Measurements from ENCODE around the gene MORF4L2.

DNA sequence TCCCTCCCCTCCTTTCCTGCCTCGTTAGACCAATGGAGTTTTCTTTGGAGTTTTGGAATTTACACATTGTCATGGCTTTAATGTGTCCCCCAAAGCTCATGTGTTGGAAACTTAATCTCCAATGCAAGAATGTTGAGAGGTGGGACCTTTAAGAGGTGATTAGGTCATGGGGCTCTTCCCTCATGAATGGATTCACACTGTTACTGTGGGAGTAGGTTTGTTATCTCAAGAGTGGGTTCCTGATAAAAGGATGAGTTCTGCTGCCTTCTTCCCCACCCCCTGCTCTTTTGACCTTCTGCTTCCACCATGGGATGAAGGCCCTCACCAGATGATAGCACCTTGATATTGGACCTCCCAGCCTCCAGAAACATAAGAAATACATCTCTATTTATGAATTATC, 16.8 kb downstream of the MORF4L2 start:
- no peak for TF ChIP-seq POLR2AphosphoS5 (IDR thresholded peaks at IDR 0.05; ENCODE audit: low read depth, low read length)
- no peak for TF ChIP-seq POLR2A (IDR thresholded peaks at IDR 0.05; ENCODE audit: low read depth, low read length)
- TF ChIP-seq TAF1 (IDR thresholded peaks at IDR 0.05; ENCODE audit: borderline replicate concordance, low read depth, low read length) = no peak
